ENCODE data around the gene BID.

BID gene

GRCh38 chr22:17818180-17818579 lies 43.9 kb upstream of the BID start:
- Histone ChIP-seq H3K4me2 (ENCODE audit: insufficient read depth, low read length) (no peak overlapping the region), H3K9me3 (ENCODE audit: insufficient read depth, low read length, severe bottlenecking) (no peaks in the 10 kb centered on the region), H3K4me3 (ENCODE audit: low read depth in 1 of 2, low read length in 2 of 2) (no peak overlapping the region), H3K27ac (ENCODE audit: low read length) (no peak overlapping the region), H3K27me3 (ENCODE audit: insufficient read depth, low read length, poor library complexity) (no peaks in the 10 kb centered on the region), H3K9ac (ENCODE audit: low read depth, low read length) (no peak overlapping the region), H3K36me3 (ENCODE audit: insufficient read depth, low read length) (peaks cover 51% of the 10 kb centered on the region), H4K20me1 (ENCODE audit: insufficient read depth, low read length) (no peaks in the 10 kb centered on the region; the same call in 1 of the 2 replicates), H3K79me2 (ENCODE audit: insufficient read depth, low read length) (no peaks in the 10 kb centered on the region), H2AFZ (ENCODE audit: low read depth, low read length) (no peak overlapping the region), H3K4me1 (ENCODE audit: insufficient read depth, low read length) (no peaks in the 10 kb centered on the region)
- ATAC-seq (ENCODE audit: insufficient read depth, low read depth) (no peak), DNase-seq (no peak)
- TF ChIP-seq EZH2 (IDR thresholded peaks at IDR 0.05; ENCODE audit: borderline replicate concordance, low read depth, low read length, severe bottlenecking), result no peak
- TF ChIP-seq, protein P1, sequence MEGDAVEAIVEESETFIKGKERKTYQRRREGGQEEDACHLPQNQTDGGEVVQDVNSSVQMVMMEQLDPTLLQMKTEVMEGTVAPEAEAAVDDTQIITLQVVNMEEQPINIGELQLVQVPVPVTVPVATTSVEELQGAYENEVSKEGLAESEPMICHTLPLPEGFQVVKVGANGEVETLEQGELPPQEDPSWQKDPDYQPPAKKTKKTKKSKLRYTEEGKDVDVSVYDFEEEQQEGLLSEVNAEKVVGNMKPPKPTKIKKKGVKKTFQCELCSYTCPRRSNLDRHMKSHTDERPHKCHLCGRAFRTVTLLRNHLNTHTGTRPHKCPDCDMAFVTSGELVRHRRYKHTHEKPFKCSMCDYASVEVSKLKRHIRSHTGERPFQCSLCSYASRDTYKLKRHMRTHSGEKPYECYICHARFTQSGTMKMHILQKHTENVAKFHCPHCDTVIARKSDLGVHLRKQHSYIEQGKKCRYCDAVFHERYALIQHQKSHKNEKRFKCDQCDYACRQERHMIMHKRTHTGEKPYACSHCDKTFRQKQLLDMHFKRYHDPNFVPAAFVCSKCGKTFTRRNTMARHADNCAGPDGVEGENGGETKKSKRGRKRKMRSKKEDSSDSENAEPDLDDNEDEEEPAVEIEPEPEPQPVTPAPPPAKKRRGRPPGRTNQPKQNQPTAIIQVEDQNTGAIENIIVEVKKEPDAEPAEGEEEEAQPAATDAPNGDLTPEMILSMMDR (IDR thresholded peaks at IDR 0.05; ENCODE audit: borderline replicate concordance, extremely low read depth, low read length, poor library complexity, severe bottlenecking), result no peak

DNA sequence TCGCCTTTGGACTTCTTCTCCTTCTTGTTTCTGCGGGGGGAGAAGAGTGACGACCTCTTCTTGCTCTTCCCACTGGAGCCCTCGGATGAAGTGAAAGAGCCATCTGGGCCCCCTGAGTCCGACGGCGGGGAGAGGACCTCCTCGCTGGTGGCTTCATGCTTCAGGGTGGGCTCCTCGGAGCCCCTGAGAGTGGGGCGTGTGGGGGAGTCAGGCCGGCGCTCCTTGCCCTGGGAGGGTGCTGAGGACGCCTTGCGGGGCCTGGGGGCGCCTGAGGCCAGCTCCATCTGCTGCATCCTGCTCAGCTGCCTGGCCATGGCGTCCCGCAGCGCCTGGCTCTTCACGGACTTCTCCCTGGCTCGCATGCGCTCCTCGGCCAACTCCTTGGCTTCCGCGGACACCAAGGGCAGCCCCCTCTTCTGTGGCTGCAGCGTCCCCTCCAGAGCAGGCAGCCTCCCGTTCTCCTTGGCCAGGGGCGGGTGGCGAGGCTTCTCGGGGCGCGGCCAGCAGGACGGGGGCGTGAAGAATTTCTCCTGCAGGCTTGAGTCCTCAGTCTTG lies 43.3 kb upstream of the BID start:
- no peak overlapping the region for H3K4me2 ChIP-seq (ENCODE audit: insufficient read depth, low read length)
- no peaks in the 10 kb centered on the region for H3K9me3 ChIP-seq (ENCODE audit: insufficient read depth, low read length, severe bottlenecking)
- no peak for TF ChIP-seq EZH2 (IDR thresholded peaks at IDR 0.05; ENCODE audit: borderline replicate concordance, low read depth, low read length, severe bottlenecking)
- TF ChIP-seq, protein P1 (IDR thresholded peaks at IDR 0.05; ENCODE audit: borderline replicate concordance, extremely low read depth, low read length, poor library complexity, severe bottlenecking), result no peak
- no peak overlapping the region for H3K4me3 ChIP-seq (ENCODE audit: low read depth in 1 of 2, low read length in 2 of 2)
- no peaks in the 10 kb centered on the region for H3K4me1 ChIP-seq (ENCODE audit: insufficient read depth, low read length)
- peaks cover 50% of the 10 kb centered on the region for H3K36me3 ChIP-seq (ENCODE audit: insufficient read depth, low read length)
- no peaks in the 10 kb centered on the region for H3K79me2 ChIP-seq (ENCODE audit: insufficient read depth, low read length)
- no peak overlapping the region for H3K9ac ChIP-seq (ENCODE audit: low read depth, low read length)
- no peaks in the 10 kb centered on the region; the same call in 1 of the 2 replicates for H4K20me1 ChIP-seq (ENCODE audit: insufficient read depth, low read length)
- no peak overlapping the region for H3K27ac ChIP-seq (ENCODE audit: low read length)
- DNase-seq (no peak), ATAC-seq (ENCODE audit: insufficient read depth, low read depth) (no peak)
- H2AFZ ChIP-seq (ENCODE audit: low read depth, low read length), result no peak overlapping the region
- H3K27me3 ChIP-seq (ENCODE audit: insufficient read depth, low read length, poor library complexity), result no peaks in the 10 kb centered on the region

DNA sequence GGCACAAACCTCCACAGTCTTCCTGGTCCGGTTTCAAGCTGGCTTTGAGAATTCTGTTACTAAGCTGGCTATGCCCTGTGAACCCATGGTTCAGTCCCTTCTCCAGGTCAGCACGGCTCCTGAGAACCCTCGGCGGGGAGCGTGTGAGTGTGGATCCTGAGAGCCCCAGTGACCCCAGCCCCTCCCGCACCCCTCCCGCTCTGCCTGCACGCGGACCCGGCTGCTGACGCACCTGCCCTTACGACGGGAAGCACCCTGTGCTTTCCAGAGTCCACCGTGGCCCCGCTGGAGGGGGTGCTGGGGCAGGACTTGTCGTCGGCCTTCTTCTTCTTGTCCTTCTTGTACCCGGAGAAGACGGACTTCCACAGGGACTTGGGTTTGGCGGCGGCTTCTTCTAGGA lies 42.8 kb upstream of the BID start:
- peaks cover 49% of the 10 kb centered on the region for H3K36me3 ChIP-seq (ENCODE audit: insufficient read depth, low read length)
- H3K4me2 ChIP-seq (ENCODE audit: insufficient read depth, low read length), result no peak overlapping the region
- H3K9me3 ChIP-seq (ENCODE audit: insufficient read depth, low read length, severe bottlenecking), result no peaks in the 10 kb centered on the region
- DNase-seq (no peak), ATAC-seq (ENCODE audit: insufficient read depth, low read depth) (no peak)
- no peak overlapping the region for H3K27ac ChIP-seq (ENCODE audit: low read length)
- no peak overlapping the region for H3K4me3 ChIP-seq (ENCODE audit: low read depth in 1 of 2, low read length in 2 of 2)
- H2AFZ ChIP-seq (ENCODE audit: low read depth, low read length), result no peak overlapping the region
- H3K4me1 ChIP-seq (ENCODE audit: insufficient read depth, low read length), result no peaks in the 10 kb centered on the region
- TF ChIP-seq, protein P1 (IDR thresholded peaks at IDR 0.05; ENCODE audit: borderline replicate concordance, extremely low read depth, low read length, poor library complexity, severe bottlenecking), result no peak
- TF ChIP-seq EZH2 (IDR thresholded peaks at IDR 0.05; ENCODE audit: borderline replicate concordance, low read depth, low read length, severe bottlenecking), result no peak
- no peaks in the 10 kb centered on the region; the same call in 1 of the 2 replicates for H4K20me1 ChIP-seq (ENCODE audit: insufficient read depth, low read length)
- H3K27me3 ChIP-seq (ENCODE audit: insufficient read depth, low read length, poor library complexity), result no peaks in the 10 kb centered on the region
- no peaks in the 10 kb centered on the region for H3K79me2 ChIP-seq (ENCODE audit: insufficient read depth, low read length)
- H3K9ac ChIP-seq (ENCODE audit: low read depth, low read length), result no peak overlapping the region
